ENCODE measurements around the gene FBLN2.

DNA sequence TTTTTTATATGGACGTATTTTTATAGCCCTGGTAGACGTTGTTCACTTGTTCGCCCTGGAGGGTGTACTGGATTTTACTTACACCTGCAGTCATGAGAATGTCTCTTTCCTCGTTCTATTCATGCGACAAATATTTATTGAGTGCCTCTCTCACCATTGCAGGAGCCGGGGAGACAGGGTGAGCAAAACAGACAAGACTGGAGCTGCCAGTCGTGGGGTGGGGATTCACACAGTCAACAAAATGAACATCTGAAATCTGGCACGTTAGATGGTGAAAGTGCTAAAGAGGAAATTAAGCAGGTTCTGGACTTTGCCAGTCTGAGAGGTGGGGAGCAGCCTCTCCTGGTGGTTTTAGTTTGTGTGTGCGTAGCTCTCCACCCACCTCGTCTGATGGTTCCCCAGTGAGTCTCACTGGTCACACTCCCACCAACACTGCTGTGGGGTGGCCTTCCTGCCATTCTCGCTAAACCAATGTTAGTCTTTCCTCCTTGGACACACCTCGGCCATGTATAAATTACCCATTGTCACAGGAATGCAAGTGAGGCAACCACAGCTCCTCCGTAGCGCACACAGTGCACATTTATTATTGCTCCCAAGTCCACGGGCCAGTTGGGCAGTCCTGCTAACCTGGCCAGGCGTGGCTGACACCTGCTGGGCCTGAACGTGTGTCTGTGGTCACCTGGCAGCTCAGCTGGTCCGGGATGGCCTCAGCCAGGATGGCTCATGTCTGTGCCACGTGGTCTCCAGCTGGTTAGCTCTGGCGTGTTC is 31.5 kb downstream of the FBLN2 start:
- TF ChIP-seq CTCF (conservative IDR thresholded peaks at IDR 0.05; ENCODE audit: low read depth, low read length): no peak
- TF ChIP-seq EZH2phosphoT487 (IDR thresholded peaks at IDR 0.05; ENCODE audit: borderline replicate concordance, low read length): no peak

All from PC-3 (cell line).